Mesodermal cell (in vitro differentiated cells): ENCODE measurements around the gene ASTN2.

Source experiments
- H3K27ac ChIP-seq: 2 replicates; pipeline ENCODE4 v1.7.0; 2013; ENCODE audit warnings: mild to moderate bottlenecking, low read depth, low read length, moderate library complexity; ENCODE audit not compliant: severe bottlenecking
- H3K36me3 ChIP-seq: 2 replicates; pipeline ENCODE4 v1.7.1; 2013; ENCODE audit warnings: mild to moderate bottlenecking, low read length, moderate library complexity; ENCODE audit not compliant: control insufficient read depth, insufficient read depth
- H3K4me1 ChIP-seq: one replicate; pipeline ENCODE4 v1.7.1; 2013; ENCODE audit warnings: mild to moderate bottlenecking, low read length; ENCODE audit not compliant: insufficient read depth, control insufficient read depth, poor library complexity, severe bottlenecking
- H3K4me3 ChIP-seq: 2 replicates; pipeline ENCODE4 v1.7.0; 2013; ENCODE audit warnings: low read length, control low read depth, mild to moderate bottlenecking; ENCODE audit not compliant: insufficient read depth, poor library complexity, severe bottlenecking; ENCODE audit errors: extremely low read depth
- H3K9me3 ChIP-seq: 2 replicates; pipeline ENCODE4 v1.7.1; 2013; ENCODE audit warnings: mild to moderate bottlenecking, low read length, moderate library complexity; ENCODE audit not compliant: control insufficient read depth
- WGBS, 2 experiments: methylation state at CpG; one replicate each; pipeline ENCODE4 v1.1.5; 2013; ENCODE audit warnings: missing lambda C conversion rate in 2 of 2; ENCODE audit not compliant: insufficient coverage in 2 of 2; 5-methylcytosine and 5-hydroxymethylcytosine counted together

The ASTN2 gene

GRCh38 chr9:117095081-117095480 is 319.8 kb downstream of the ASTN2 start:
- Histone ChIP-seq H3K4me3 (no peak overlapping the region), H3K4me1 (peaks cover 20% of the 10 kb centered on the region), H3K36me3 (no peaks in the 10 kb centered on the region), H3K27ac (no peak overlapping the region), H3K9me3 (no peaks in the 10 kb centered on the region)
- 86 to 100% methylated on average over 1 of the region's 2 CpGs for WGBS, 2 experiments

- peaks cover 20% of the 10 kb centered on the region for H3K4me1 ChIP-seq
- 100% methylated on average over 1 of the region's 4 CpGs; no CpG with 5 or more reads in 1 of the 2 experiments for WGBS, 2 experiments
- peak overlapping the region; percentile 52 for H3K27ac ChIP-seq
- no peaks in the 10 kb centered on the region for H3K36me3 ChIP-seq
- no peaks in the 10 kb centered on the region for H3K9me3 ChIP-seq
- H3K4me3 ChIP-seq: no peak overlapping the region
Observed at GRCh38 chr9:117093891-117094844, 320.7 kb downstream of the ASTN2 start.

GRCh38 chr9:117092582-117092981 is 322.3 kb downstream of the ASTN2 start:
- Histone ChIP-seq H3K36me3 (no peaks in the 10 kb centered on the region), H3K4me1 (peaks cover 20% of the 10 kb centered on the region), H3K4me3 (no peak overlapping the region), H3K9me3 (no peaks in the 10 kb centered on the region), H3K27ac (no peak overlapping the region)
- no CpG with 5 or more reads among the region's 1 CpG for WGBS, 2 experiments

GRCh38 chr9:117091529-117091928 is 323.3 kb downstream of the ASTN2 start:
- no peaks in the 10 kb centered on the region for H3K36me3 ChIP-seq
- no peak overlapping the region for H3K27ac ChIP-seq
- H3K9me3 ChIP-seq: no peaks in the 10 kb centered on the region
- WGBS, 2 experiments: 37 to 54% methylated on average over 2 to 4 of the region's 4 CpGs
- H3K4me3 ChIP-seq: no peak overlapping the region
- peaks cover 20% of the 10 kb centered on the region for H3K4me1 ChIP-seq

GRCh38 chr9:117088786-117089185 is 326.1 kb downstream of the ASTN2 start:
- no peak overlapping the region for H3K27ac ChIP-seq
- no peak overlapping the region for H3K4me3 ChIP-seq
- peaks cover 12% of the 10 kb centered on the region for H3K4me1 ChIP-seq
- H3K9me3 ChIP-seq: no peaks in the 10 kb centered on the region
- WGBS, 2 experiments: 91 to 96% methylated on average over 5 to 6 of the region's 6 CpGs
- H3K36me3 ChIP-seq: no peaks in the 10 kb centered on the region

- peaks cover 6% of the 10 kb centered on the region for H3K4me1 ChIP-seq
- H3K9me3 ChIP-seq: no peaks in the 10 kb centered on the region
- H3K4me3 ChIP-seq: no peak overlapping the region
- 79 to 82% methylated on average over 3 of the region's 4 CpGs for WGBS, 2 experiments
- no peaks in the 10 kb centered on the region for H3K36me3 ChIP-seq
- H3K27ac ChIP-seq: no peak overlapping the region
Observed at GRCh38 chr9:117088140-117088539, 326.7 kb downstream of the ASTN2 start.

GRCh38 chr9:117084221-117084620 is 330.6 kb downstream of the ASTN2 start:
- H3K4me1 ChIP-seq: no peaks in the 10 kb centered on the region
- H3K27ac ChIP-seq: no peak overlapping the region
- 68 to 100% methylated on average over 1 to 2 of the region's 4 CpGs for WGBS, 2 experiments
- no peaks in the 10 kb centered on the region for H3K9me3 ChIP-seq
- H3K36me3 ChIP-seq: no peaks in the 10 kb centered on the region
- H3K4me3 ChIP-seq: no peak overlapping the region

- no peaks in the 10 kb centered on the region for H3K9me3 ChIP-seq
- H3K4me1 ChIP-seq: no peaks in the 10 kb centered on the region
- H3K27ac ChIP-seq: no peak overlapping the region
- no peaks in the 10 kb centered on the region for H3K36me3 ChIP-seq
- no peak overlapping the region for H3K4me3 ChIP-seq
- WGBS, 2 experiments: 33 to 38% methylated on average over 5 of the region's 8 CpGs
Observed at GRCh38 chr9:117083559-117083958, 331.3 kb downstream of the ASTN2 start.

- 41 to 51% methylated on average over 5 of the region's 5 CpGs for WGBS, 2 experiments
- Histone ChIP-seq H3K4me1 (no peaks in the 10 kb centered on the region), H3K27ac (no peak overlapping the region), H3K36me3 (no peaks in the 10 kb centered on the region), H3K9me3 (no peaks in the 10 kb centered on the region), H3K4me3 (no peak overlapping the region)
Observed at GRCh38 chr9:117081641-117082317, 333.1 kb downstream of the ASTN2 start.

GRCh38 chr9:117080765-117081390 is 334.0 kb downstream of the ASTN2 start:
- H3K4me1 ChIP-seq: no peaks in the 10 kb centered on the region
- no peaks in the 10 kb centered on the region for H3K9me3 ChIP-seq
- no peak overlapping the region for H3K4me3 ChIP-seq
- 67 to 78% methylated on average over 1 to 2 of the region's 2 CpGs for WGBS, 2 experiments
- no peaks in the 10 kb centered on the region for H3K36me3 ChIP-seq
- no peak overlapping the region for H3K27ac ChIP-seq
